Body of pancreas (tissue), 4 donors: ENCODE results near the gene ATF6. TPM values are rescaled to one million over a fixed set of nuclear protein-coding genes. Genes with fewer than 3 reads are reported as not detected.

ENCODE experiments used
- ATAC-seq: fragments of 150-250 bp; one replicate; pipeline ENCODE4 v1.9.1; 2016
- DNase-seq, 4 donors: peaks; one replicate each; pipeline ENCODE4 v3.0.0-alpha.2; 2019
- H3K27ac ChIP-seq, 4 donors: fragments of 200-600 bp; sonication (generic); 1 replicate in 3 of 4; 2 replicates in 1 of 4; pipeline versions ENCODE4 v1.5.1 to v1.6.1; 2016 to 2019; ENCODE audit warnings: mild to moderate bottlenecking in 1 of 4, mixed read lengths in 1 of 4, moderate library complexity in 1 of 4
- H3K27me3 ChIP-seq, 2 donors: fragments of 200-600 bp; sonication (generic); one replicate each; pipeline ENCODE4 v1.6.0; 2016; ENCODE audit warnings: mild to moderate bottlenecking in 1 of 2
- H3K36me3 ChIP-seq, 2 donors: fragments of 200-600 bp; sonication (generic); replicated peaks in 1 of 2; 2 replicates each; pipeline ENCODE4 v1.5.1; 2016; ENCODE audit warnings: low read depth in 2 of 2; ENCODE audit not compliant: insufficient read depth in 1 of 2
- H3K4me1 ChIP-seq: fragments of 200-600 bp; sonication (generic); one replicate; pipeline ENCODE4 v1.6.0; 2016
- H3K4me3 ChIP-seq, 2 donors: fragments of 200-600 bp; sonication (generic); 1 replicate in 1 of 2; 2 replicates in 1 of 2; pipeline ENCODE4 v1.5.1; 2016 to 2019
- H3K9me3 ChIP-seq, 3 donors: fragments of 200-600 bp; sonication (generic); 1 replicate in 2 of 3; 2 replicates in 1 of 3; pipeline ENCODE4 v1.5.1; 2016
- POLR2A ChIP-seq, 3 donors: fragments of 450-650 bp; IDR thresholded peaks; one replicate each; pipeline ENCODE4 v1.6.1; 2016; ENCODE audit warnings: antibody characterized with exemption in 3 of 3, mild to moderate bottlenecking in 2 of 3
- WGBS, 2 donors: methylation state at CpG; one replicate each; pipeline ENCODE4 v1.1.5; 2017; 5-methylcytosine and 5-hydroxymethylcytosine counted together
- intact Hi-C: fragments of 100-400 bp; cut with DNase I; formaldehyde crosslinking; loops from one replicate; pipeline ENCODE4 v1.15.1; 2023
- total RNA-seq, 2 donors: library from RNA; depleted of rRNA; stranded (reverse); fragments of >200 nt; gene quantifications; one replicate each; pipeline ENCODE4 v1.1.0, GENCODE V29; 2016
- TF ChIP-seq, protein P1 (sequence below), 7 experiments: fragments of 450-650 bp in 4 of 7; fragments of 200-600 bp in 3 of 7; sonication (generic) in 3 of 7; IDR thresholded peaks; one replicate each; pipeline ENCODE4 v1.5.1; 2016 to 2019; ENCODE audit warnings: antibody characterized with exemption in 7 of 7

ATF6 gene
- total RNA-seq, 2 donors from 2014 or later = 12.5 to 16.3 TPM

DNA sequence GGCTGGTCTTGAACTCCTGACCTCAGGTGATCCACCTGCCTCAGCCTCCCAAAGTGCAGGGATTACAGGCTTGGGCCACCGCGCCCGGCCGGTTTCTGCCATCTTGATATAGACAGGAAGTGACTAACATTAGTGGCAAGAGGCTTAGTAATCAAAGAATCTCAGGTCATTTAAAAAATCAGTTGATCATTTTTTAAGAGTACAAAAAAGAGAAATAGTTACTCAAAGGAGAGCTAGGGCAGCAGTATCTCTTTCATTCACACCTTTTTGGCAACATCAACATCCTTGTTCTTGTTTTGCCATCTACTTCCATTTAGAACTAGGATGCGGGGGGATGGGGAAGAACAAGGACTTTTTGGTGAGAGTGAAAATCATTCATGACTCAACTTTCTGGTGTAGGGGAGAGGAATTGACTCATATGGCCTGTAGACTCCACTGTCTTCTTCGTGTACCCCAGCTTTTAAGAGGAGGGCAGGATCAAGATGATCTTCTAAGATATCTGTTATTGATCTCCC lies 36.0 kb upstream of the ATF6 start:
- H3K9me3 ChIP-seq = no peaks in the 10 kb centered on the region
- intact Hi-C loops = no loop called here
- no peaks in the 10 kb centered on the region for H3K36me3 ChIP-seq
- H3K27ac ChIP-seq = no peak overlapping the region
- no peaks in the 10 kb centered on the region for H3K27me3 ChIP-seq
- peaks cover 16% of the 10 kb centered on the region for H3K4me1 ChIP-seq
- no peak for DNase-seq
- no peak for ATAC-seq
- H3K4me3 ChIP-seq = no peak overlapping the region
- 60 to 82% methylated on average over 6 of the region's 6 CpGs for WGBS, 2 donors
- TF ChIP-seq, protein P1, sequence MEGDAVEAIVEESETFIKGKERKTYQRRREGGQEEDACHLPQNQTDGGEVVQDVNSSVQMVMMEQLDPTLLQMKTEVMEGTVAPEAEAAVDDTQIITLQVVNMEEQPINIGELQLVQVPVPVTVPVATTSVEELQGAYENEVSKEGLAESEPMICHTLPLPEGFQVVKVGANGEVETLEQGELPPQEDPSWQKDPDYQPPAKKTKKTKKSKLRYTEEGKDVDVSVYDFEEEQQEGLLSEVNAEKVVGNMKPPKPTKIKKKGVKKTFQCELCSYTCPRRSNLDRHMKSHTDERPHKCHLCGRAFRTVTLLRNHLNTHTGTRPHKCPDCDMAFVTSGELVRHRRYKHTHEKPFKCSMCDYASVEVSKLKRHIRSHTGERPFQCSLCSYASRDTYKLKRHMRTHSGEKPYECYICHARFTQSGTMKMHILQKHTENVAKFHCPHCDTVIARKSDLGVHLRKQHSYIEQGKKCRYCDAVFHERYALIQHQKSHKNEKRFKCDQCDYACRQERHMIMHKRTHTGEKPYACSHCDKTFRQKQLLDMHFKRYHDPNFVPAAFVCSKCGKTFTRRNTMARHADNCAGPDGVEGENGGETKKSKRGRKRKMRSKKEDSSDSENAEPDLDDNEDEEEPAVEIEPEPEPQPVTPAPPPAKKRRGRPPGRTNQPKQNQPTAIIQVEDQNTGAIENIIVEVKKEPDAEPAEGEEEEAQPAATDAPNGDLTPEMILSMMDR (IDR thresholded peaks at IDR 0.05) = no peak
- no peak for TF ChIP-seq POLR2A (IDR thresholded peaks at IDR 0.05)

- H3K4me1 ChIP-seq = peaks cover 8% of the 10 kb centered on the region
- intact Hi-C loops = no loop called here
- H3K27me3 ChIP-seq = no peaks in the 10 kb centered on the region
- no peaks in the 10 kb centered on the region for H3K36me3 ChIP-seq
- no peak for TF ChIP-seq POLR2A (IDR thresholded peaks at IDR 0.05)
- TF ChIP-seq, protein P1 (IDR thresholded peaks at IDR 0.05) = no peak
- no peak overlapping the region for H3K27ac ChIP-seq
- DNase-seq = no peak
- no peak overlapping the region for H3K4me3 ChIP-seq
- no peak for ATAC-seq
- no peaks in the 10 kb centered on the region for H3K9me3 ChIP-seq
- 64 to 66% methylated on average over 6 of the region's 6 CpGs for WGBS, 2 donors
These were observed 34.9 kb upstream of the ATF6 start for GRCh38 chr1:161731241-161731640.

DNA sequence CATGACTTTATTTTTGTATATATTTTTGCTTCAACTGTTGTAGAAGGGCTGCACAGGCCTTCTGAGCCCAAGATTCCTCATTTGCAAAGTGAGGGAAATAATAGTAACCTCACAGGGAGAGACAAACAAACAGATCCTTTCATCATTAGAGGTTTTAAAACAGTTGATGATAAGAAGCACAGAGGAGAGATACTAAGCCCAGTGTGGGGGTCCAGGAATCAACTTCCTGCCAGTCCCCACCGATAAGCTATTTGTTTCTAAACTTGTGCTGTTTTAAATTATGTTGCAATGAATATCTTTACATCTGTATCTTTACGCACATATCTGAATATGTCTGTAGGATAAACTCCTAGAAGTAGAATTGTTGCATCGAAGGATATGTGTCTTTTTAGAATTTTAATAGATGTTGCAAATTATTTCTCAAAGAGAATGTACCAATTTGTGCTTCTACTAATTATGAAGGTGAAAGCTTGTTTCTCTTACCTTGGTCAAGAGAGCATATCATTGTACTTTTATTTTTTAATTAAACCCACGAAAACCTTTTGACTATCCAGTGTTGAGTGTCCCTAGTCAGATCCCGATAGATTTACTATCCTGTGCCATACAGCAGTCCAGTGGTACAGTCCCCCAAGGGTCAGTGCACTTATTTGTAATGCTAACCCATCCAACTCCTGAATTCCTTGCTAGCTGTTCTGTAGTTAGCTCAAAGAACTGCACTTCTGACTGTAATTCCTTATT lies 34.0 kb upstream of the ATF6 start:
- no peak for ATAC-seq
- peaks cover 8% of the 10 kb centered on the region for H3K4me1 ChIP-seq
- no peaks in the 10 kb centered on the region for H3K27me3 ChIP-seq
- no peak overlapping the region for H3K27ac ChIP-seq
- H3K36me3 ChIP-seq = no peaks in the 10 kb centered on the region
- WGBS, 2 donors = 68 to 73% methylated on average over 5 of the region's 5 CpGs
- no peak for TF ChIP-seq POLR2A (IDR thresholded peaks at IDR 0.05)
- TF ChIP-seq, protein P1 (IDR thresholded peaks at IDR 0.05) = no peak
- H3K9me3 ChIP-seq = no peaks in the 10 kb centered on the region
- no peak for DNase-seq
- no peak overlapping the region for H3K4me3 ChIP-seq
- intact Hi-C loops = no loop called here

DNA sequence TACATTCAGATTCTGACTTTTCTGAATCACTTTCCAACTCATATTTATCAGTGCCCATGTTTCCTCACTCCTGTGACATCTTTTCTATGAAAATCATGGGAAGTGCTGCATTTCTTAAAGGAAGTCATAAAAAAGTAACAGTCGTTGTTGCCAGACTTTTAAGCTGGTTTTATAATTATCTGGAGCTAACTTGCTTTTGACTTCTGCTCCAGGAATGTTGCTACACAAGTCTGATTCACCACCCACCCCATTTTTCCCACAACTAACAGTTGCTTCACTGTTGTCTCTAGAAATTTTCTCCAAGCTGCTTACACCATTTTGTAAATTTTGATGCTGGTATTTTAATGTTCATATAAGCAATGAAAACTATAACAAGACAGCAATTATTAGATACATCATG lies 32.6 kb upstream of the ATF6 start:
- 0% methylated on average over 1 of the region's 1 CpG for WGBS, 2 donors
- DNase-seq = no peak
- no peaks in the 10 kb centered on the region for H3K27me3 ChIP-seq
- H3K9me3 ChIP-seq = no peaks in the 10 kb centered on the region
- no peak overlapping the region for H3K27ac ChIP-seq
- intact Hi-C loops = no loop called here
- H3K4me1 ChIP-seq = no peaks in the 10 kb centered on the region
- no peaks in the 10 kb centered on the region for H3K36me3 ChIP-seq
- ATAC-seq = no peak
- TF ChIP-seq, protein P1 (IDR thresholded peaks at IDR 0.05) = no peak
- TF ChIP-seq POLR2A (IDR thresholded peaks at IDR 0.05) = no peak
- H3K4me3 ChIP-seq = no peak overlapping the region

DNA sequence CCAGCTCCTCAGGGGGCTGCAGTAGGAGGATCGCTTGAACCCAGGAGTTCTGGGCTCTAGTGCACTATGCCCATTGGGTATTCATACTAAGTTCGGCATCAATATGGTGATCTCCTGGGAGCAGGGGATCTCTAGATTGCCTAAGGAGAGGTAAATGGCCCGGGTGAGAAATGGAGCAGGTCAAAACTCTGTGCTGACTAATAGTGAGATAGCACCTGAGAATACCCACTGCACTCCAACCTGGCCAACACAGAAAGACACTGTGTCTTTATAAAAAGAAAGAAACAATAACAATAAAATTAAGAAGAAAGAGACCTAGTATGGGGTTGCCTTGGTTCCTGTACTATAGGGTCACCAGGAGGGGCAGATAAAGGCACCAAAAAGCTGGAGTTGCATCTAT lies 30.3 kb upstream of the ATF6 start:
- Histone ChIP-seq H3K27me3 (no peaks in the 10 kb centered on the region), H3K9me3 (no peaks in the 10 kb centered on the region), H3K4me3 (no peak overlapping the region), H3K36me3 (no peaks in the 10 kb centered on the region), H3K4me1 (no peaks in the 10 kb centered on the region), H3K27ac (no peak overlapping the region)
- no peak for TF ChIP-seq POLR2A (IDR thresholded peaks at IDR 0.05)
- TF ChIP-seq, protein P1 (IDR thresholded peaks at IDR 0.05) = no peak
- DNase-seq (no peak), ATAC-seq (no peak)
- WGBS, 2 donors = 80 to 81% methylated on average over 3 of the region's 3 CpGs
- intact Hi-C loops = no loop called here
